ENCODE measurements around the gene IER5L.

GRCh38 chr9:129150672-129151211 lies 27.3 kb downstream of the IER5L start:
- TF ChIP-seq EZH2phosphoT487 (IDR thresholded peaks at IDR 0.05; ENCODE audit: insufficient read depth, low read depth) (no peak), EZH2 (IDR thresholded peaks at IDR 0.05; ENCODE audit: insufficient read depth, poor library complexity, severe bottlenecking) (no peak)

All from GM23248 (cell line).